Stimulated activated CD4-positive, alpha-beta T cell treated with anti-CD3 and anti-CD28 coated beads, Interleukin-1b, Interleukin-23, amount 100 ng/mL, for 48 hours (primary cell): ENCODE data around the gene UPK2.

Experiments
- DNase-seq: peaks from one replicate; pipeline ENCODE4 v3.0.0-alpha.2; 2020

UPK2 gene

DNA sequence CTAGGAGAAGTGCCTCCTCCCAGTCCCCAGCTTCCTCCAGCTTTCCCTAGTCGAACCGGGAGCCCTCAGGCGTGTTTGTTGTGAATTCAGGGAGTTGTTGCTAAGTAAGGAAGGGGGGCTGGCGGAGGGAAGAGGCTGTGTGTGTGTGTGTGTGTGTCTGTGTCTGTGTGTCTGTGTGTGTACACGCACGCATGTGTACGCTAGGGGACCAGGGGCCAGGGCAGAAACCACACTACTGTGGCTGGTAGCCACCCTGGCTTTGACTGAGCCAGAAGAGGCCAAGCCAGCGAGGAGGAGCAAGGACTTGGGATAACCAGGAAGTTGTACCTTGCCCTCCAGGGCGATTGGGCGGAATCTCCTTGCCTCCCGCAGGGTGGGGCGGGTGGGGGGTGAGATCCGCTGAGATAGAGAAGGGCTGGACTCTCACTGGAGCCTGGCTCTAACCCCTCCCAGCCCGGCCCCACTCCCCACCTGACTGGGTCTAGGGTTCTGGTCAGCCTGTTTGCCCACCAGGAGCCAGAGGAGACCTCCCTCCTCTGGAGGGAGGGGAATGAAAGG is 37.9 kb upstream of the UPK2 start:
- no peak for DNase-seq

DNA sequence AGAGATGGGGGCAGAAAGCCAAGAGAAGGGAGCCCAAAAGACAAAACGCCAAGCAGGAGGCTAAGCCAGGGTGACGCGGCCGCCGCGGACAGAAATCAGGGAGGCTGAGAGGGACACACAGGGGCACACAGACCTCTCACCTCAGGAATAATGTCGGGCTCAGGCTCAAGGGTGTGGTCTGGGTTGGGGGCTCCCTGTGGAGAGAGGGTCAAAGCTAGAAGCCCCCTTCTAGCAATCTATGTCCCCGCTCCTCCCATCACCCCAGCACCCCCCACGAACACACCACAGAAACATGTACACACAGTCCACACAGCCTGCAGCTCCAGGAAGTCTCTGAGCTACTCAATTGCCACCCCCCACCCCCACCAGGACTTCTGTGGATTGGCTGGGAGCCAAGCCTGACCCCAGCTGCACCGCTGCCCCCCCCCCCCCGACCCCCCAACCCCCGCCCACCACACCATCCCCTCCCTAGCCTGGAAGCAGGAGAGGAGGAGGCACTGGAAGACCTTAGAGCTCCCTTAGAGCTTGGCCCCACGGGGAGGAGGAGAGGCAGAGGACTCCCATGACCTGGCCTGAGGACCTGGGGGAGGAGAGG is 37.3 kb upstream of the UPK2 start:
- no peak for DNase-seq

DNA sequence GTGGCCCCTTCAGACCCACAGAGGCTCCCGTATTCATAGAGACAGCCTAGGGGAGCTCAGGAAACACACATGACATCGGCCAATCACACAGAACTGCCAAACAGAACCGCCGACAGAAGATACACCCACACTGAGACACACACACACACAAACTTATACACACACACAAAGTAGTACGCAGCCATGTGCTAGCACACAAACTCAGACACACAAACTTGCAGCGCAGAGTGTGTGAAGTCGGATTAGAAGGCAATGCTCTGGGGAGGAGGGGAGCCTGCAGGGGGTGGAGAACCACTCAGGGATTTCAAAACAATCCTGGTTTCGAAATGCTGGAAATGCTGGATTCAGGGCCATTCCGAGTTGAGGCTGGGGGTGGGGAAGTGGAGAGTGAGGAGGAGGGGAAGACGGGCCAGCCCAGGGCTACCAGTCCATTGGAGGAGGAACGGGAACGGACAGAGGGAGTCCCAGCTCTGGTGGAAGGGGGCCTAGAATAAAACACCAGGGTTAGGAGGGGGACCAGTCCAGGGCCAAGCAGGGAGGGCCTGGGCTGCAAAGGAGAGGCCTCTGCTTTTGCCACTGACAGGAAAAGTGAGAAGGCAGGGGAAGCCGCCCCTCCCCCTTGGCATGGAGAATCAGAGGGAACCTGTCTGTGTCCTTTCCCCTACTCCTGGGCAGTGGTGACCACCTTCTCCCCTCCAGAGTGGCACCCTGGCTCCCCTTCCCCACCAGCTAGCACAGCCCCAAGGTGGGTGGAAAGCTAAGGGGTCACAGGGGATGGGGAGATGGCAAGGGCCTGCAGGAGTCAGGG is 34.8 kb upstream of the UPK2 start:
- no peak for DNase-seq

DNA sequence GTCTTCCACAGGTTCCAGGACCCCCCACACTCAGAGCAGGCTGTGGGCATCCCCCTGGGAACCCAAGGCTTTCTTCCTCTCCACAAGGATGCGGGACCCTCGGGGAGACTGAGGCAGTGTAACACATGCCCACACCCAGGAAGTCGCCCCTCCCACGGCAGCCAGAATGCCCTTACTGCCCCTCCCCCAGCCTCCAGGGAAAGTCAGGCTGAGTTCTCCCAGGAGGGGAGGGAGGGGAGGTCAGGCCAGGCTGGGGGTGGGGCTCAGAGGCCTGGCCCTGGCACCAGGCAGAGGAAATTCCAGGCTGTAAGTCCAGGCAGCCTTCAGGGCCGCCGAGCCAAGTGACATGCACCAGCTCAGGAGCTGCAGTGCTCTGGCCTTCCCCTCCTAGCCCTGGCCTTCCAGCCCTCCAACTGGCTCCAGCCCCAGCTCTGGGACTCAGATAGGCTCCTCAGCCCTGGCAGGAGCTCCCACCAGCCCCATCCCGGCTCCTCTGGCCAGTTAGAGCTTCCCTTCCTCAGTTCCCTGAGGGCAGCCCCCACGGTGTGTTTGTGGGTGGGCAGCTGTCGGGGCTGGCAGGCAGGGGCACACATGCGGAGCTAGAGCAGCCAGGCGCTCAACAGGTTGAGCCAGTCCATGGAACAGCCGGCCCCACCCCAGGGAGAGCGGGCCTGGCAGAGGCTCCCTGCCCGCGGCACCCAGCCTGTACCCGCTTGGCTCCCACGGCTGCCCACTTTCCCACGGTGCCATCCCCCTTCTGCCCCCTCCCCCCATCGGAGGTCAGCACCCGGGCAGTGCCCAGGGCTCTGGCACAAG is 34.0 kb upstream of the UPK2 start:
- no peak for DNase-seq

DNA sequence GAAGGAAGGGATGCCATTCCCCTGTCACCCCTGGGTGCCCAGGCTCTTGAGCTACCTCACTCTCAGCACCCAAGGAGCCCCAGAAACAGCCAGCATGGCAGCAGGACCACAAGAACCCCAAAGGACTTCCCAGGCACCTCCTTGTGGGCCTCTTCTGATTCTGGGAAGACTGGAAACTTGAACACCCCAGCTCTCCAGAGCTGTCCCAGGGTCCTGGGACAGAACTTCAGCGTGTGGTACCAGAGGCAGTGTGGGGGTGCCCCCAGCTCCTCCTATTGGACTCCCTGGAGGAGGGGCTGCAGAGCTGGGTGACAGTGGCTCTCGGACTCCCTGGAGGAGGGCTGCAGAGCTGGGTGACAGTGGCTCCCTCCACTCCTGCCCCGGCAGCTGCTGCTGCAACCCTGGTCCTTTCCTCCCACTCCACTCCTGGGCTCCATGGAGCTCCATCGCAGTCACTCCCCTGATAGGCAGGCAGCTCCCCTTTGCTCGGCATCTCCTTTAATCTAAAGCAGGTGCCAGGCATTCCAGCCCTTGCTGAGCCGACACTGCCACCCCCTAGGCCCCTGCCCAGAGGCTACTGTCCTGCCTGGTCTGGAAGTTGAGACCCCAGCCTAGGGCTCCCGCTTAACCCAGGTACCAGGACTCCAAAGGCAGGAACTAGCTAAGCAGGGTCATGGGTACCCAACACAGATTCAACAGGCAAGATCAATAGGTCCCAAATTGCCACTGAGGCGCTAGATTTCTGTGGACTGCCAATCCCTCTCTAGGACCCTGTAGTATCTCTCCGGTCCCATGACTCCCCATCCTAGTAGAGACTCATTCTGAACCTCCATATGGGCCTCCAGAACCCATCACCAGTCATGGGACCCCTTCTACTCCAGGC is 33.1 kb upstream of the UPK2 start:
- DNase-seq: no peak

- no peak for DNase-seq
Observed at GRCh38 chr11:118923721-118924587, 32.1 kb upstream of the UPK2 start.

- DNase-seq: peak; percentile 56
Observed at GRCh38 chr11:118924591-118925585, 31.2 kb upstream of the UPK2 start.

DNA sequence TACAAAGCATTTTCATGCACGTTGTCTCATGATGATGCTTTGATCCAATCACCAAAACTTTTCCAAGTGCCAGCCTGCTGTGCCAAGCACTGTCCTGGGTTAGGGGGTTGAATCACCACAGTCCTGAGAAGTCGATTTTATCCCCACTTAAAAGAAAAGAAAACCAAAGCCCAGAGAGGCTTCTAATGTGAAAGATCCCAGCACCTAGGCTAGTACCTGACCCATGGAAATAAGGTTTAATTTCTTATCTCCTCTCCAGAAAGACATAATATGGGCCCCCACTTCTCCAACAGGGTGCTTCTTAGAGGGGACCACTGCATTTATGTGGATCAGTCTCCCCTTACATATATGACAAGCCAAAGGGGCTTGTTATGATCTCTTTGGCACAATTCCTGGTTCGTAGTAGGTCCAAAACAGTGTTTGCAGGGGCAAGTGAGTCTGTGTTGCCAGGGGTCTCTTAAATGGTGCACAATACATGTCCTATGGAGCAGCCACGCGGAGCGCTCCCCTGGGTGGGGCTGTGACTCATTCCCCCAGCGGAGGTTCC is 28.5 kb upstream of the UPK2 start:
- no peak for DNase-seq

- DNase-seq: peak; percentile 90
Observed at GRCh38 chr11:118928101-118928869, 27.8 kb upstream of the UPK2 start.

DNA sequence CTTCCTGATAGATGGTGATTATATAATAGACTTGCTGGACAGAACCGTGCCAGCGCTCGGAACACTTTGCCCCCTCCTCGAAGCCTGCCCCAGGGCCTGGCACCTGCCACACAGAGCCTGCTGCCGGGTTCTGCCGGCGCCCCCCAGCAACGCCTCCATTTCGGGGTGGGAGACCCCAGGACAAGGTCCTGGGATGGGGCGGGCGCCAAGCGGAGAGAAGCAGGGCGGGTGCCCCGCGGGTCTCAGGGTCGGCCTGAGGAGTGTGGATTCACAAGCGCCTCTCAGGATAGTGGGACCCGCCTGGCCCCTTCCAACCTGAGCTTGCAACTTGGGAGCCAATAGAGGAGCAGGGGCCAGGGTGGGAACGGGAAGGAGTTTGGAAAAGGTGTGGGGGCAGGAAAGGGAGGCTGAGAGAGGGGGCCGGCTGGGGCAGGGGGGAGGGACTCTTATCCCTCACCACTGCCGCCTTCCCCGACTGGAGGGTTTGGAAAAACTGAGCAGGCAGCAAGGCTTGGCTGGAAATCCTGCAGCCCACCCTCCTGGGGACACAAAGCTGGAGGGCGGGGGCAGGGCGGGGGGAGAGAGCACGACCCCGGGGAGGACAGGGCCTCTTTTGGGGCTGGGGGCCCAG is 27.1 kb upstream of the UPK2 start:
- peak; percentile 44 for DNase-seq

GRCh38 chr11:118929501-118930093 is 26.5 kb upstream of the UPK2 start:
- DNase-seq: peak; percentile 81

- peak; percentile 90 for DNase-seq
Observed at GRCh38 chr11:118930094-118930712, 25.9 kb upstream of the UPK2 start.

GRCh38 chr11:118931571-118931970 is 24.5 kb upstream of the UPK2 start:
- DNase-seq: no peak

GRCh38 chr11:118933486-118933885 is 22.6 kb upstream of the UPK2 start:
- no peak for DNase-seq

- no peak for DNase-seq
Observed at GRCh38 chr11:118935376-118935775, 20.7 kb upstream of the UPK2 start.

- no peak for DNase-seq
Observed at GRCh38 chr11:118938491-118939403, 17.4 kb upstream of the UPK2 start.
